Progenitor cell of endocrine pancreas (in vitro differentiated cells): Measurements from ENCODE around the gene CNTROB. TPM values are rescaled to one million over a fixed set of nuclear protein-coding genes. Genes with fewer than 3 reads are reported as not detected.

Source experiments
- DNase-seq: peaks from one replicate; pipeline ENCODE4 v3.0.0; 2021; ENCODE audit warnings: low spot score; ENCODE audit not compliant: unreplicated experiment
- H3K27ac Mint-ChIP-seq: 2 replicates; pipeline ENCODE4 v1.8.0; 2021; ENCODE audit warnings: mild to moderate bottlenecking, moderate library complexity, mixed read lengths
- H3K27me3 Mint-ChIP-seq: 2 replicates; pipeline ENCODE4 v1.8.0; 2021; ENCODE audit warnings: mixed read lengths
- H3K36me3 Mint-ChIP-seq: 2 replicates; pipeline ENCODE4 v1.8.0; 2022; ENCODE audit warnings: mixed read lengths; ENCODE audit not compliant: insufficient read depth
- H3K4me1 Mint-ChIP-seq: 2 replicates; pipeline ENCODE4 v1.8.0; 2021; ENCODE audit warnings: low read depth, mixed read lengths
- H3K4me3 Mint-ChIP-seq: 2 replicates; pipeline ENCODE4 v1.8.0; 2021; ENCODE audit warnings: low read depth, mild to moderate bottlenecking, moderate library complexity, mixed read lengths
- H3K9me3 Mint-ChIP-seq: 2 replicates; pipeline ENCODE4 v1.8.0; 2021; ENCODE audit warnings: low read depth, mixed read lengths
- CTCF ChIP-seq: fragments of 200-600 bp; sonication (generic); IDR thresholded peaks from one replicate; pipeline ENCODE4 v1.5.0; 2021; ENCODE audit warnings: antibody characterized with exemption, mild to moderate bottlenecking; ENCODE audit not compliant: unreplicated experiment
- total RNA-seq: library from RNA; stranded (reverse); gene quantifications from 2 replicates; pipeline ENCODE4 v1.2.1, GENCODE V29; 2021

CNTROB gene
- total RNA-seq, 1 donor from 2014 or later: 51.6 TPM

- no peaks in the 10 kb centered on the region for H3K9me3 Mint-ChIP-seq
- H3K4me3 Mint-ChIP-seq: no peak overlapping the region
- no peak for DNase-seq
- TF ChIP-seq CTCF: no peak
- H3K27me3 Mint-ChIP-seq: peaks cover 9% of the 10 kb centered on the region
- peaks cover 4% of the 10 kb centered on the region for H3K36me3 Mint-ChIP-seq
- H3K4me1 Mint-ChIP-seq: no peaks in the 10 kb centered on the region
- H3K27ac Mint-ChIP-seq: no peak overlapping the region
Observed at GRCh38 chr17:7955414-7956227, 23.6 kb downstream of the CNTROB start.

GRCh38 chr17:7956228-7956965 is 24.4 kb downstream of the CNTROB start:
- peaks cover 11% of the 10 kb centered on the region for H3K27me3 Mint-ChIP-seq
- H3K4me1 Mint-ChIP-seq: no peaks in the 10 kb centered on the region
- DNase-seq: no peak
- no peak for TF ChIP-seq CTCF
- H3K36me3 Mint-ChIP-seq: peaks cover 2% of the 10 kb centered on the region
- H3K9me3 Mint-ChIP-seq: no peaks in the 10 kb centered on the region
- H3K27ac Mint-ChIP-seq: no peak overlapping the region
- H3K4me3 Mint-ChIP-seq: no peak overlapping the region

- no peak for TF ChIP-seq CTCF
- no peaks in the 10 kb centered on the region for H3K9me3 Mint-ChIP-seq
- peaks cover 11% of the 10 kb centered on the region for H3K27me3 Mint-ChIP-seq
- DNase-seq: no peak
- H3K27ac Mint-ChIP-seq: no peak overlapping the region
- no peak overlapping the region for H3K4me3 Mint-ChIP-seq
- no peaks in the 10 kb centered on the region for H3K4me1 Mint-ChIP-seq
- no peaks in the 10 kb centered on the region for H3K36me3 Mint-ChIP-seq
Observed at GRCh38 chr17:7959503-7960253, 27.7 kb downstream of the CNTROB start.

- no peak for DNase-seq
- Mint-ChIP-seq H3K9me3 (no peaks in the 10 kb centered on the region), H3K4me3 (no peak overlapping the region), H3K27ac (no peak overlapping the region), H3K4me1 (no peaks in the 10 kb centered on the region), H3K36me3 (no peaks in the 10 kb centered on the region), H3K27me3 (peaks cover 11% of the 10 kb centered on the region)
- TF ChIP-seq CTCF: no peak
Observed at GRCh38 chr17:7961421-7961820, 29.4 kb downstream of the CNTROB start.

GRCh38 chr17:7967751-7968150 is 35.7 kb downstream of the CNTROB start:
- H3K4me1 Mint-ChIP-seq: peaks cover 5% of the 10 kb centered on the region
- no peaks in the 10 kb centered on the region for H3K36me3 Mint-ChIP-seq
- H3K4me3 Mint-ChIP-seq: no peak overlapping the region
- peaks cover 18% of the 10 kb centered on the region for H3K27me3 Mint-ChIP-seq
- H3K27ac Mint-ChIP-seq: no peak overlapping the region
- TF ChIP-seq CTCF: no peak
- no peak for DNase-seq
- H3K9me3 Mint-ChIP-seq: no peaks in the 10 kb centered on the region
